Stimulated activated CD4-positive, alpha-beta T cell treated with anti-CD3 and anti-CD28 coated beads, Interleukin-1b, Interleukin-23, amount 100 ng/mL, for 48 hours (primary cell): Measurements from ENCODE around the gene MAGEA11.
"Not testable (repeated sequence)": the region's sequence is repeated elsewhere in the genome, so short reads cannot be mapped to it uniquely, and the experiment has no call there.

Experiments
- DNase-seq: peaks from one replicate; pipeline ENCODE4 v3.0.0-alpha.2; 2020

Gene MAGEA11

GRCh38 chrX:149711545-149712236 lies at the start of gene MAGEA11:
MAGEA11 (plus strand) TSS chrX:149712060; CDS start chrX:149713160, 1,100 bp downstream.
- no peak for DNase-seq

GRCh38 chrX:149675088-149675487 lies 36.8 kb upstream of the MAGEA11 start:
- DNase-seq, result not testable (repeated sequence)

GRCh38 chrX:149675554-149675953 lies 36.3 kb upstream of the MAGEA11 start:
- DNase-seq, result not testable (repeated sequence)

- DNase-seq, result not testable (repeated sequence)
Observed at GRCh38 chrX:149679164-149679678, 32.6 kb upstream of the MAGEA11 start.

GRCh38 chrX:149681182-149681581 lies 30.7 kb upstream of the MAGEA11 start:
- no peak for DNase-seq

- no peak for DNase-seq
Observed at GRCh38 chrX:149682031-149682430, 29.8 kb upstream of the MAGEA11 start.

- DNase-seq, result no peak
Observed at GRCh38 chrX:149682956-149683947, 28.6 kb upstream of the MAGEA11 start.

- DNase-seq, result no peak
Observed at GRCh38 chrX:149683966-149684730, 27.7 kb upstream of the MAGEA11 start.

GRCh38 chrX:149687991-149688390 lies 23.9 kb upstream of the MAGEA11 start:
- DNase-seq, result no peak

GRCh38 chrX:149688552-149688951 lies 23.3 kb upstream of the MAGEA11 start:
- DNase-seq, result no peak

GRCh38 chrX:149691794-149692193 lies 20.1 kb upstream of the MAGEA11 start:
- no peak for DNase-seq

- not testable (repeated sequence) for DNase-seq
Observed at GRCh38 chrX:149692686-149693272, 19.1 kb upstream of the MAGEA11 start.

- DNase-seq, result no peak
Observed at GRCh38 chrX:149699761-149700160, 12.1 kb upstream of the MAGEA11 start.

- no peak for DNase-seq
Observed at GRCh38 chrX:149704664-149705063, 7.2 kb upstream of the MAGEA11 start.

GRCh38 chrX:149707147-149707901 lies 4.5 kb upstream of the MAGEA11 start:
- DNase-seq, result no peak

- DNase-seq, result no peak
Observed at GRCh38 chrX:149712831-149713230, 971 bp downstream of the MAGEA11 start.

- DNase-seq, result no peak
Observed at GRCh38 chrX:149713279-149714050, 1.6 kb downstream of the MAGEA11 start.

- no peak for DNase-seq
Observed at GRCh38 chrX:149715468-149715867, 3.6 kb downstream of the MAGEA11 start.

GRCh38 chrX:149716632-149717031 lies 4.8 kb downstream of the MAGEA11 start:
- no peak for DNase-seq

GRCh38 chrX:149717803-149718202 lies 5.9 kb downstream of the MAGEA11 start:
- DNase-seq, result no peak

GRCh38 chrX:149718757-149719156 lies 6.9 kb downstream of the MAGEA11 start:
- DNase-seq, result no peak
